Measurements from ENCODE around the gene EVI2A. TPM values are rescaled to one million over a fixed set of nuclear protein-coding genes. Genes with fewer than 3 reads are reported as not detected.

EVI2A gene
- total RNA-seq, 1 experiment from 2014 or later = not detected

- DNase-seq (ENCODE audit: extremely low read depth, low read depth) = no peak
Observed at GRCh38 chr17:31279401-31279800, 42.0 kb downstream of the EVI2A start.

GRCh38 chr17:31275116-31275515, 46.3 kb downstream of the EVI2A start:
- no peak for DNase-seq (ENCODE audit: extremely low read depth, low read depth)

- DNase-seq (ENCODE audit: extremely low read depth, low read depth) = no peak
Observed at GRCh38 chr17:31274252-31274651, 47.2 kb downstream of the EVI2A start.

- DNase-seq (ENCODE audit: extremely low read depth, low read depth) = no peak
Observed at GRCh38 chr17:31273516-31273915, 47.9 kb downstream of the EVI2A start.

- no peak for DNase-seq (ENCODE audit: extremely low read depth, low read depth)
Observed at GRCh38 chr17:31272803-31273202, 48.6 kb downstream of the EVI2A start.

- no peak for DNase-seq (ENCODE audit: extremely low read depth, low read depth)
Observed at GRCh38 chr17:31272236-31272635, 49.2 kb downstream of the EVI2A start.

- no peak for DNase-seq (ENCODE audit: extremely low read depth, low read depth)
Observed at GRCh38 chr17:31269578-31269983, 51.8 kb downstream of the EVI2A start.

- no peak for DNase-seq (ENCODE audit: extremely low read depth, low read depth)
Observed at GRCh38 chr17:31269036-31269577, 52.3 kb downstream of the EVI2A start.

Other genes with a start within 250 kb of the EVI2A start
- gene NF1, start 226.6 kb downstream of the EVI2A start, total RNA-seq (2014; rRNA removed; shearing (Covaris generic)) = 30.3 and 33.6 TPM in 2 replicates
- gene OMG, start 24.4 kb downstream of the EVI2A start, total RNA-seq (2014; rRNA removed; shearing (Covaris generic)) = not detected in 2 replicates
- gene EVI2B, start 7.6 kb downstream of the EVI2A start, total RNA-seq (2014; rRNA removed; shearing (Covaris generic)) = 0.07 TPM in 1 of 2 replicates, not detected in the other
- gene RAB11FIP4, start 70.1 kb upstream of the EVI2A start, total RNA-seq (2014; rRNA removed; shearing (Covaris generic)) = 0.97 and 0.98 TPM in 2 replicates